ENCODE results near the gene CACFD1. TPM values are rescaled to one million over a fixed set of nuclear protein-coding genes. Genes with fewer than 3 reads are reported as not detected.

The CACFD1 gene
- total RNA-seq, 2 experiments from 2014 or later = 3.7 to 3.8 TPM

- DNase-seq (peak in 3 of 14 experiments; percentile 8 to 62 (median 54)), ATAC-seq (ENCODE audit: poor library complexity) (no peak)
- intact Hi-C loops (cut with DNase I, micrococcal nuclease) = loop anchor here in 1 of 2 experiments (1.0 to 5.0 kb wide), 3 partner anchors 18 to 451 kb away; partner anchors contain the start of gene SURF6
- H3K27ac Mint-ChIP-seq = peak overlapping the region; percentile 14
- ChIA-PET CTCF (no interaction called here), POLR2A (interaction anchor here (0.6 to 1.7 kb wide), 6 partner anchors 10 to 223 kb away, joined by 3 to 8 read pairs (median 3); partner anchors contain the start of gene REXO4)
- no peak for TF ChIP-seq CTCF (IDR thresholded peaks at IDR 0.05)
- Histone ChIP-seq H3K27me3 (ENCODE audit: control insufficient read depth in 1 of 2, insufficient read depth in 2 of 2, low read length in 2 of 2) (no peaks in the 10 kb centered on the region), H3K4me1 (ENCODE audit: insufficient read depth, low read length) (peaks cover 24% of the 10 kb centered on the region), H3K36me3 (ENCODE audit: insufficient read depth, low read length) (no peaks in the 10 kb centered on the region), H3K4me3 (ENCODE audit: low read length) (peak overlapping the region; percentile 57), H3K27ac (ENCODE audit: low read depth in 1 of 2, low read length in 2 of 2) (no peak overlapping the region), H3K9me3 (ENCODE audit: control insufficient read depth in 1 of 2, insufficient read depth in 1 of 2, low read length in 2 of 2) (no peaks in the 10 kb centered on the region)
- H3K4me3 Mint-ChIP-seq = peak overlapping the region; percentile 42
- no peaks in the 10 kb centered on the region for H3K9me3 Mint-ChIP-seq
- H3K36me3 Mint-ChIP-seq (ENCODE audit: low read depth) = no peaks in the 10 kb centered on the region
- peaks cover 9% of the 10 kb centered on the region for H3K4me1 Mint-ChIP-seq (ENCODE audit: low read depth)
- H3K27me3 Mint-ChIP-seq = no peaks in the 10 kb centered on the region
Measured at GRCh38 chr9:133477992-133478850, 18.4 kb downstream of the CACFD1 start.

GRCh38 chr9:133478851-133479711 lies 19.3 kb downstream of the CACFD1 start, which contains the start of gene SLC2A6:
Gene SLC2A6, minus strand, starts transcription at chr9:133479099. Its CDS starts 40 bp downstream, at chr9:133479059.
- Histone ChIP-seq H3K27ac (ENCODE audit: low read depth in 1 of 2, low read length in 2 of 2) (no peak within 1 kb of the TSS), H3K36me3 (ENCODE audit: insufficient read depth, low read length) (no peaks in the 10 kb centered on the region), H3K27me3 (ENCODE audit: control insufficient read depth in 1 of 2, insufficient read depth in 2 of 2, low read length in 2 of 2) (no peaks in the 10 kb centered on the region), H3K4me1 (ENCODE audit: insufficient read depth, low read length) (peaks cover 24% of the 10 kb centered on the region), H3K4me3 (ENCODE audit: low read length) (peak within 1 kb of the TSS; percentile 57), H3K9me3 (ENCODE audit: control insufficient read depth in 1 of 2, insufficient read depth in 1 of 2, low read length in 2 of 2) (no peaks in the 10 kb centered on the region)
- ATAC-seq (ENCODE audit: poor library complexity) (peak; percentile 97), DNase-seq (peak; percentile 56 to 90 (median 74))
- POLR2A ChIA-PET = interaction anchor here (0.6 to 1.7 kb wide), 6 partner anchors 9 to 686 kb away, joined by 3 to 8 read pairs (median 4); partner anchors contain the start of genes REXO4 and RNU6ATAC
- peaks cover 9% of the 10 kb centered on the region for H3K4me1 Mint-ChIP-seq (ENCODE audit: low read depth)
- H3K9me3 Mint-ChIP-seq = no peaks in the 10 kb centered on the region
- no peaks in the 10 kb centered on the region for H3K27me3 Mint-ChIP-seq
- peak within 1 kb of the TSS; percentile 14 for H3K27ac Mint-ChIP-seq
- TF ChIP-seq CTCF (IDR thresholded peaks at IDR 0.05) = no peak
- H3K4me3 Mint-ChIP-seq = peak within 1 kb of the TSS; percentile 78
- intact Hi-C loops (cut with DNase I, micrococcal nuclease) = loop anchor here in 1 of 2 experiments (5.0 kb wide), 2 partner anchors 142 to 452 kb away; partner anchors contain the start of gene SURF6
- CTCF ChIA-PET = no interaction called here
- no peaks in the 10 kb centered on the region for H3K36me3 Mint-ChIP-seq (ENCODE audit: low read depth)

- peaks cover 15% of the 10 kb centered on the region for H3K4me1 Mint-ChIP-seq (ENCODE audit: low read depth)
- Histone ChIP-seq H3K27me3 (ENCODE audit: control insufficient read depth in 1 of 2, insufficient read depth in 2 of 2, low read length in 2 of 2) (no peaks in the 10 kb centered on the region), H3K4me3 (ENCODE audit: low read length) (no peak overlapping the region), H3K4me1 (ENCODE audit: insufficient read depth, low read length) (peaks cover 21% of the 10 kb centered on the region), H3K9me3 (ENCODE audit: control insufficient read depth in 1 of 2, insufficient read depth in 1 of 2, low read length in 2 of 2) (no peaks in the 10 kb centered on the region), H3K27ac (ENCODE audit: low read depth in 1 of 2, low read length in 2 of 2) (no peak overlapping the region), H3K36me3 (ENCODE audit: insufficient read depth, low read length) (no peaks in the 10 kb centered on the region)
- H3K9me3 Mint-ChIP-seq = no peaks in the 10 kb centered on the region
- ChIA-PET POLR2A (no interaction called here), CTCF (no interaction called here)
- no peaks in the 10 kb centered on the region for H3K36me3 Mint-ChIP-seq (ENCODE audit: low read depth)
- intact Hi-C loops (cut with DNase I, micrococcal nuclease) = no loop called here
- TF ChIP-seq CTCF (IDR thresholded peaks at IDR 0.05) = no peak
- H3K27me3 Mint-ChIP-seq = no peaks in the 10 kb centered on the region
- DNase-seq = no peak
- H3K4me3 Mint-ChIP-seq = no peak overlapping the region
- ATAC-seq (ENCODE audit: poor library complexity) = no peak
- no peak overlapping the region for H3K27ac Mint-ChIP-seq
Measured at GRCh38 chr9:133483611-133484010, 23.8 kb downstream of the CACFD1 start.

Measured in CD4-positive, alpha-beta T cell (primary cell).